Esophagus muscularis mucosa (tissue), 4 donors: ENCODE data around the gene NTRK3. TPM values are rescaled to one million over a fixed set of nuclear protein-coding genes. Genes with fewer than 3 reads are reported as not detected.
"Not testable (repeated sequence)": the region's sequence is repeated elsewhere in the genome, so short reads cannot be mapped to it uniquely, and the experiment has no call there.

Experiments used
- DNase-seq: peaks from one replicate; pipeline ENCODE4 v3.0.0-alpha.2; 2017; ENCODE audit errors: extremely low spot score
- H3K27ac ChIP-seq, 4 donors: fragments of 200-600 bp; sonication (generic); replicated peaks in 1 of 4; 1 replicate in 3 of 4; 2 replicates in 1 of 4; pipeline ENCODE4 v1.5.1; 2016 to 2019; ENCODE audit warnings: mild to moderate bottlenecking in 1 of 4
- H3K27me3 ChIP-seq, 4 donors: fragments of 200-600 bp; sonication (generic); one replicate each; pipeline versions ENCODE4 v1.5.1 to v1.6.0; 2016 to 2019
- H3K36me3 ChIP-seq, 4 donors: fragments of 200-600 bp; sonication (generic); one replicate each; pipeline ENCODE4 v1.5.1; 2016 to 2019
- H3K4me1 ChIP-seq, 4 donors: fragments of 200-600 bp; sonication (generic); one replicate each; pipeline ENCODE4 v1.5.1; 2016 to 2019
- H3K4me3 ChIP-seq, 4 donors: fragments of 200-600 bp; sonication (generic); 1 replicate in 2 of 4; 2 replicates in 2 of 4; pipeline ENCODE4 v1.5.1; 2016 to 2019; ENCODE audit warnings: mild to moderate bottlenecking in 4 of 4, moderate library complexity in 1 of 4
- H3K9me3 ChIP-seq, 4 donors: fragments of 200-600 bp; sonication (generic); 1 replicate in 3 of 4; 2 replicates in 1 of 4; pipeline ENCODE4 v1.5.1; 2016 to 2019
- CTCF ChIP-seq, 3 experiments: fragments of 200-600 bp in 2 of 3; fragments of 450-650 bp in 1 of 3; sonication (generic) in 2 of 3; IDR thresholded peaks; one replicate each; pipeline ENCODE4 v1.5.1; 2017 to 2019; ENCODE audit warnings: antibody characterized with exemption in 3 of 3, mild to moderate bottlenecking in 2 of 3, moderate library complexity in 1 of 3
- EP300 ChIP-seq: sonication (generic); formaldehyde crosslinking; IDR thresholded peaks from one replicate; pipeline ENCODE4 v1.6.1; 2017; ENCODE audit warnings: antibody characterized with exemption
- POLR2A ChIP-seq: fragments of 450-650 bp; IDR thresholded peaks from one replicate; pipeline ENCODE4 v1.6.1; 2017; ENCODE audit warnings: antibody characterized with exemption, moderate library complexity, mild to moderate bottlenecking, low read depth
- POLR2AphosphoS5 ChIP-seq, 2 donors: sonication (generic); formaldehyde crosslinking; IDR thresholded peaks; one replicate each; pipeline ENCODE4 v1.6.1; 2017; ENCODE audit warnings: antibody characterized with exemption in 2 of 2
- WGBS: methylation state at CpG from one replicate; pipeline ENCODE4 v1.1.5; 2018; 5-methylcytosine and 5-hydroxymethylcytosine counted together
- intact Hi-C: fragments of 100-400 bp; cut with DNase I; formaldehyde crosslinking; loops from one replicate; pipeline ENCODE4 v1.15.1; 2023
- total RNA-seq, 4 donors: library from RNA; depleted of rRNA; stranded (reverse); fragments of >200 nt; gene quantifications; one replicate each; pipeline versions ENCODE4 v1.1.0 to v1.2.1, GENCODE V29; 2016

The NTRK3 gene
- total RNA-seq, 4 donors from 2014 or later, result 1.7 to 6.3 (median 3.0) TPM

- H3K4me3 ChIP-seq, result no peak overlapping the region
- TF ChIP-seq EP300 (no peak), CTCF (IDR thresholded peaks at IDR 0.05) (no peak), POLR2A (no peak), POLR2AphosphoS5 (IDR thresholded peaks at IDR 0.05) (no peak)
- no peaks in the 10 kb centered on the region for H3K27me3 ChIP-seq
- H3K4me1 ChIP-seq, result no peaks in the 10 kb centered on the region
- intact Hi-C loops, result no loop called here
- WGBS, result 83% methylated on average over 1 of the region's 1 CpG
- H3K9me3 ChIP-seq, result no peaks in the 10 kb centered on the region
- H3K36me3 ChIP-seq, result no peaks in the 10 kb centered on the region
- H3K27ac ChIP-seq, result no peak overlapping the region
- no peak for DNase-seq
These were observed 415.0 kb downstream of the NTRK3 start for GRCh38 chr15:87841426-87841998.

- WGBS, result 98% methylated on average over 2 of the region's 2 CpGs
- H3K4me1 ChIP-seq, H3K27ac ChIP-seq, DNase-seq, H3K27me3 ChIP-seq, H3K9me3 ChIP-seq, H3K36me3 ChIP-seq, H3K4me3 ChIP-seq, intact Hi-C loops: not testable (repeated sequence)
These were observed 420.7 kb downstream of the NTRK3 start for GRCh38 chr15:87835830-87836229.

GRCh38 chr15:87833333-87833732 lies 423.2 kb downstream of the NTRK3 start:
- H3K4me3 ChIP-seq, intact Hi-C loops: not testable (repeated sequence)

GRCh38 chr15:87829332-87830050 lies 427.0 kb downstream of the NTRK3 start:
- H3K4me3 ChIP-seq, result no peak overlapping the region
- H3K36me3 ChIP-seq, result no peaks in the 10 kb centered on the region
- WGBS, result 78% methylated on average over 4 of the region's 4 CpGs
- peak; percentile 79 for DNase-seq
- intact Hi-C loops, result no loop called here
- H3K4me1 ChIP-seq, result no peaks in the 10 kb centered on the region
- TF ChIP-seq POLR2AphosphoS5 (IDR thresholded peaks at IDR 0.05), result no peak
- TF ChIP-seq POLR2A, result no peak
- TF ChIP-seq EP300, result no peak
- no peak for TF ChIP-seq CTCF (IDR thresholded peaks at IDR 0.05)
- no peaks in the 10 kb centered on the region for H3K27me3 ChIP-seq
- H3K9me3 ChIP-seq, result no peaks in the 10 kb centered on the region
- no peak overlapping the region for H3K27ac ChIP-seq

More at GRCh38 chr15:87833333-87833732, 423.2 kb downstream of the NTRK3 start:
- 86% methylated on average over 5 of the region's 5 CpGs for WGBS
- not testable (repeated sequence) for H3K4me1 ChIP-seq, H3K36me3 ChIP-seq, H3K27me3 ChIP-seq, H3K9me3 ChIP-seq, H3K27ac ChIP-seq
- peak; percentile 55 for DNase-seq

GRCh38 chr15:87828608-87829007 lies 427.9 kb downstream of the NTRK3 start:
- no peak for TF ChIP-seq EP300
- no peak for TF ChIP-seq POLR2A
- TF ChIP-seq CTCF (IDR thresholded peaks at IDR 0.05), result no peak
- TF ChIP-seq POLR2AphosphoS5 (IDR thresholded peaks at IDR 0.05), result no peak
- DNase-seq, result no peak
- Histone ChIP-seq H3K4me1 (no peaks in the 10 kb centered on the region), H3K27me3 (no peaks in the 10 kb centered on the region), H3K4me3 (no peak overlapping the region), H3K36me3 (no peaks in the 10 kb centered on the region), H3K27ac (no peak overlapping the region), H3K9me3 (no peaks in the 10 kb centered on the region)
- 77% methylated on average over 3 of the region's 3 CpGs for WGBS
- intact Hi-C loops, result no loop called here

- H3K27ac ChIP-seq, result no peak overlapping the region
- H3K9me3 ChIP-seq, result no peaks in the 10 kb centered on the region
- no peak overlapping the region for H3K4me3 ChIP-seq
- intact Hi-C loops, result no loop called here
- WGBS, result 80% methylated on average over 3 of the region's 3 CpGs
- H3K4me1 ChIP-seq, result no peaks in the 10 kb centered on the region
- H3K27me3 ChIP-seq, result no peaks in the 10 kb centered on the region
- DNase-seq, result peak; percentile 64
- H3K36me3 ChIP-seq, result no peaks in the 10 kb centered on the region
- no peak for TF ChIP-seq EP300
- no peak for TF ChIP-seq CTCF (IDR thresholded peaks at IDR 0.05)
- TF ChIP-seq POLR2AphosphoS5 (IDR thresholded peaks at IDR 0.05), result no peak
- TF ChIP-seq POLR2A, result no peak
These were observed 429.4 kb downstream of the NTRK3 start for GRCh38 chr15:87827131-87827530.
